ENCODE measurements around the gene ZFYVE27.

ZFYVE27 gene

DNA sequence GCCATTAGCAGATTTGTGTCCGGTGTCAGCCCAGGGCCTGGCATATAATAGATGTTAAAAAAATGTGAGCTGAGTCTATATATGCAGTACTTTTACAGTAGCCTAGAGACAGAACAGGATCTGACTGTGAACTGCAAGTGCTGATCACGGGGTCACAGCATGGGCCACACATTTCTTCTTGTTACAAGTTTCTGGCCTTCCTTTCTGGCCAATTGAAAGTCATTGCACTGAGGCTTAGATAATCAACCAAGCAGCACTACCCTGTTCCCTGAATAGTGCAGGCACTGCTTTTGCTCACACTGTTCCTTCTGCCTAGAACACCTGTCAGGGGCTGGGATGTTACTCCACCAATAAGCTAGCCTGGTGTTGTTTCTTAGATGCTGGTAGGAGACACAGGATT is 28.8 kb upstream of the ZFYVE27 start (continued):
- TF ChIP-seq SP3 (tag by site-specific recombination; IDR thresholded peaks at IDR 0.05): no peak

DNA sequence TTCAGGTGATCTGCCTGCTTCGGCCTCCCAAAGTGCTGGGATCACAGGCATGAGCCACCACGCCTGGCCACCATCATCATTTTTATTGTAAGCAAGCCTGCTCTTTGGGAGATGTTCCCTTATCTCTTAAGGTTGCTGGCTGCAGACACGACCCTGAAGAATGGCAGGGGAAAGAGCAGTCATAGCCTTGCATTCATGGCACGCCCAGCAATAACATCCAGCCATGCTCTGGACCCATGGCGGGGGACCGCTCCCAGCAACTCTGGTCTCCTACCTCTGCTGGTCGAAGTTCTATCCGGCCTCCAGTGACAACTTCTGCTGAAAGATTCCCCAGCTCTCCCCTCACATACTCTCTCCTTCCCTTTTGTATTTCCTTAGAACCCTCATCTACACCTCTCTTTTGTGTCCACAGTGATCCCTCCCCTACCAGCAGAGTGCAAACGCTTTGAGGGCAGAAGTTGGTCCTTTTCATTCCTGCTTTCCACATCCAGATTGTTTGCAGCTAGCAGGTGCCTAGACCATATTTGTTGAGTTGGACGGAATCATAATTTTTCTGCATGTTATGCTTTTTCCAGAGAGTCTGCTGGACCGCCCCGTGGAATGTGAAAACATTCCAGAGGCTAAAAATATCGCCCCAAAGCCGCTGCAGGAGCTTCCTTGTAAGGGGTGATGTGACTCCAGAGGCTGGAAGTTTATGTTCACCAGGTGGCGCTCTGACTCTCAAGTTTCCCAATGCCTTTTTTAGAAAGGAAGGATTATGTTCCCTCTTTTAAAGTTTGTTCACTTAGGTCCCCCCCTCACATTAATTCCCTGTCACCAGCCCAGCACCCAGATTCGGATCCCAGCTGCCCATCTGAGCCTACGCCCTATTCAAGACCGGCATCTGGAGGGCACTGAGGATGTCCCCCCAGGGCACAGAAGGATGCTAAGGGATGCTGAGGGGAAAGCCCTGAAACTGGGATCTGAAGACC is 27.7 kb upstream of the ZFYVE27 start:
- Histone ChIP-seq H3K4me1 (ENCODE audit: control insufficient read depth, insufficient read depth, low read length) (no peaks in the 10 kb centered on the region), H3K9me3 (ENCODE audit: control insufficient read depth, insufficient read depth, low read depth, low read length) (no peaks in the 10 kb centered on the region), H3K36me3 (ENCODE audit: control insufficient read depth in 2 of 2, insufficient read depth in 1 of 2, low read length in 2 of 2) (no peaks in the 10 kb centered on the region), H3K4me3 (ENCODE audit: low read depth, low read length) (no peak overlapping the region), H3K27ac (ENCODE audit: extremely low read depth, low read depth, low read length) (no peak overlapping the region)
- peak; percentile 9; the same call in 1 of the 2 replicates for TF ChIP-seq GLIS1 (tag by site-specific recombination; IDR thresholded peaks at IDR 0.05)
- TF ChIP-seq IKZF3 (tag by site-specific recombination; IDR thresholded peaks at IDR 0.05): 0 out of 2 replicates have a peak, but pooled peaks have one; percentile 40
- no peak for TF ChIP-seq ZNF76 (tag by site-specific recombination; IDR thresholded peaks at IDR 0.05; ENCODE audit: borderline replicate concordance, low read depth)
- TF ChIP-seq ZNF112 (tag by site-specific recombination; IDR thresholded peaks at IDR 0.05): no peak
- TF ChIP-seq ZNF366 (tag by site-specific recombination; conservative IDR thresholded peaks at IDR 0.05): peak; percentile 71
- no peak for TF ChIP-seq ZNF600 (tag by site-specific recombination; IDR thresholded peaks at IDR 0.05)
- TF ChIP-seq, protein P1, sequence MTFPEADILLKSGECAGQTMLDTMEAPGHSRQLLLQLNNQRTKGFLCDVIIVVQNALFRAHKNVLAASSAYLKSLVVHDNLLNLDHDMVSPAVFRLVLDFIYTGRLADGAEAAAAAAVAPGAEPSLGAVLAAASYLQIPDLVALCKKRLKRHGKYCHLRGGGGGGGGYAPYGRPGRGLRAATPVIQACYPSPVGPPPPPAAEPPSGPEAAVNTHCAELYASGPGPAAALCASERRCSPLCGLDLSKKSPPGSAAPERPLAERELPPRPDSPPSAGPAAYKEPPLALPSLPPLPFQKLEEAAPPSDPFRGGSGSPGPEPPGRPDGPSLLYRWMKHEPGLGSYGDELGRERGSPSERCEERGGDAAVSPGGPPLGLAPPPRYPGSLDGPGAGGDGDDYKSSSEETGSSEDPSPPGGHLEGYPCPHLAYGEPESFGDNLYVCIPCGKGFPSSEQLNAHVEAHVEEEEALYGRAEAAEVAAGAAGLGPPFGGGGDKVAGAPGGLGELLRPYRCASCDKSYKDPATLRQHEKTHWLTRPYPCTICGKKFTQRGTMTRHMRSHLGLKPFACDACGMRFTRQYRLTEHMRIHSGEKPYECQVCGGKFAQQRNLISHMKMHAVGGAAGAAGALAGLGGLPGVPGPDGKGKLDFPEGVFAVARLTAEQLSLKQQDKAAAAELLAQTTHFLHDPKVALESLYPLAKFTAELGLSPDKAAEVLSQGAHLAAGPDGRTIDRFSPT (tag by site-specific recombination; IDR thresholded peaks at IDR 0.05): no peak
- TF ChIP-seq, protein P2, sequence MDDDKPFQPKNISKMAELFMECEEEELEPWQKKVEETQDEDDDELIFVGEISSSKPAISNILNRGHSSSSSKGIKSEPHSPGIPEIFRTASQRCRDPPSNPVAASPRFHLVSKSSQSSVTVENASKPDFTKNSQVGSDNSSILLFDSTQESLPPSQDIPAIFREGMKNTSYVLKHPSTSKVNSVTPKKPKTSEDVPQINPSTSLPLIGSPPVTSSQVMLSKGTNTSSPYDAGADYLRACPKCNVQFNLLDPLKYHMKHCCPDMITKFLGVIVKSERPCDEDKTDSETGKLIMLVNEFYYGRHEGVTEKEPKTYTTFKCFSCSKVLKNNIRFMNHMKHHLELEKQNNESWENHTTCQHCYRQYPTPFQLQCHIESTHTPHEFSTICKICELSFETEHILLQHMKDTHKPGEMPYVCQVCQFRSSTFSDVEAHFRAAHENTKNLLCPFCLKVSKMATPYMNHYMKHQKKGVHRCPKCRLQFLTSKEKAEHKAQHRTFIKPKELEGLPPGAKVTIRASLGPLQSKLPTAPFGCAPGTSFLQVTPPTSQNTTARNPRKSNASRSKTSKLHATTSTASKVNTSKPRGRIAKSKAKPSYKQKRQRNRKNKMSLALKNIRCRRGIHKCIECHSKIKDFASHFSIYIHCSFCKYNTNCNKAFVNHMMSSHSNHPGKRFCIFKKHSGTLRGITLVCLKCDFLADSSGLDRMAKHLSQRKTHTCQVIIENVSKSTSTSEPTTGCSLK (tag by site-specific recombination; IDR thresholded peaks at IDR 0.05): no peak
- TF ChIP-seq ZNF501 (tag by site-specific recombination; IDR thresholded peaks at IDR 0.05): no peak
- TF ChIP-seq ZNF48 (tag by site-specific recombination; IDR thresholded peaks at IDR 0.05): no peak
- TF ChIP-seq MYNN (tag by site-specific recombination; IDR thresholded peaks at IDR 0.05; ENCODE audit: borderline replicate concordance): no peak
- TF ChIP-seq ZNF654 (tag by site-specific recombination; IDR thresholded peaks at IDR 0.05; ENCODE audit: low read depth): peak; percentile 50
- TF ChIP-seq ZNF555 (tag by site-specific recombination; conservative IDR thresholded peaks at IDR 0.05): no peak
- no peak for TF ChIP-seq YY1 (tag by site-specific recombination; IDR thresholded peaks at IDR 0.05)
- TF ChIP-seq ZNF416 (tag by site-specific recombination; IDR thresholded peaks at IDR 0.05): no peak
- TF ChIP-seq ZNF510 (tag by site-specific recombination; IDR thresholded peaks at IDR 0.05; ENCODE audit: insufficient replicate concordance): no peak
- peak; percentile 35; the same call in 1 of the 2 replicates for TF ChIP-seq ZBTB8A (tag by site-specific recombination; IDR thresholded peaks at IDR 0.05)
- ChIA-PET POLR2A (interaction anchor here (0.7 to 1.6 kb wide), 4 partner anchors 17 to 27 kb away, joined by 3 to 7 read pairs (median 3); partner anchors contain the start of genes AVPI1 and ZFYVE27), CTCF (interaction anchor here (0.6 to 20.4 kb wide), 26 partner anchors 7 to 1517 kb away, joined by 3 to 487 read pairs (median 5); partner anchors contain the start of genes AVPI1 and ZFYVE27)

Data from HEK293 (cell line).